Tibial nerve (tissue), 4 donors: ENCODE measurements around the gene RNASEL.

Source experiments
- CTCF ChIP-seq, 5 experiments: fragments of 200-600 bp in 3 of 5; fragments of 450-650 bp in 2 of 5; sonication (generic) in 3 of 5; IDR thresholded peaks; one replicate each; pipeline ENCODE4 v1.5.1; 2016 to 2019; ENCODE audit warnings: antibody characterized with exemption in 5 of 5, mild to moderate bottlenecking in 3 of 5, moderate library complexity in 2 of 5
- EP300 ChIP-seq, 2 donors: sonication (generic); formaldehyde crosslinking; IDR thresholded peaks; one replicate each; pipeline ENCODE4 v1.6.1; 2017; ENCODE audit warnings: antibody characterized with exemption in 2 of 2, mild to moderate bottlenecking in 1 of 2
- POLR2A ChIP-seq, 2 donors: fragments of 450-650 bp; IDR thresholded peaks; one replicate each; pipeline ENCODE4 v1.6.1; 2017; ENCODE audit warnings: antibody characterized with exemption in 2 of 2, mild to moderate bottlenecking in 2 of 2, moderate library complexity in 2 of 2

GRCh38 chr1:182598296-182598695 lies 9.2 kb upstream of the RNASEL start:
- TF ChIP-seq CTCF (IDR thresholded peaks at IDR 0.05) (no peak), POLR2A (IDR thresholded peaks at IDR 0.05) (no peak), EP300 (IDR thresholded peaks at IDR 0.05) (no peak)
